ENCODE results near the gene SOD3.

DNA sequence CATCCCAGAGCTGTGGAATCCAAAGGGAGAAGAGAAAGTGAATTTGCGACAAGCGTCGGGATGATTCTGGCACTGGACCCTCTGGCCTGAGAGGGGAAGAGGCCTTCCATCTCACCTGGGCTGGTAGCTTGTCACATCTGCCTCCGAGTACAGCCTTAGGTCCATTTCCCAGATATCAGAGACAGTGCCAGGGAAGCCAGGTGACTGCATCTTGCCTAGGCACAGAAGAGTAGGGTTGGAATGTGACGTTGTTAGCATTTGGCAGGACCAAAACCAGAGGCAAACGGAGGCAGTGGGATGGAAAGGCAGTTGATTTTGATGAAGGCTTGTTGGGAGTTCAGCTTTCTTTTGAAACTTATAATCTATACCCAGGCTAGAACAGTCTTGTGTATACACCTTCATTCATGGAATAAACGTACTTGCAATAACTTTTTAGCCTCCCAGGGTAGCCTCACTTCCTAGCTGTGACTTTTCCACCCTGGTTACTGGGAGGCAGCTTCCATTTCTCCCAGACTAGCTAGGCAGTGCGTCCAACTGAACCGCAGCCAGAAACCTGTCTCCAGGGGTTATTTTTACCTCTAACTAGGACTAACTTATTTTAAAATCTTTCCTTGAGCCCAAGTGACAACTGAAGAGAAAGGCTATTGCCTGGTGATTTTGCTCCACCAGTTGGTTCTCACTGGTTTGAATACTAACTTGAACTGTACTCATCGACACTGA is 5.9 kb downstream of the SOD3 start:
- TF ChIP-seq, protein P1, sequence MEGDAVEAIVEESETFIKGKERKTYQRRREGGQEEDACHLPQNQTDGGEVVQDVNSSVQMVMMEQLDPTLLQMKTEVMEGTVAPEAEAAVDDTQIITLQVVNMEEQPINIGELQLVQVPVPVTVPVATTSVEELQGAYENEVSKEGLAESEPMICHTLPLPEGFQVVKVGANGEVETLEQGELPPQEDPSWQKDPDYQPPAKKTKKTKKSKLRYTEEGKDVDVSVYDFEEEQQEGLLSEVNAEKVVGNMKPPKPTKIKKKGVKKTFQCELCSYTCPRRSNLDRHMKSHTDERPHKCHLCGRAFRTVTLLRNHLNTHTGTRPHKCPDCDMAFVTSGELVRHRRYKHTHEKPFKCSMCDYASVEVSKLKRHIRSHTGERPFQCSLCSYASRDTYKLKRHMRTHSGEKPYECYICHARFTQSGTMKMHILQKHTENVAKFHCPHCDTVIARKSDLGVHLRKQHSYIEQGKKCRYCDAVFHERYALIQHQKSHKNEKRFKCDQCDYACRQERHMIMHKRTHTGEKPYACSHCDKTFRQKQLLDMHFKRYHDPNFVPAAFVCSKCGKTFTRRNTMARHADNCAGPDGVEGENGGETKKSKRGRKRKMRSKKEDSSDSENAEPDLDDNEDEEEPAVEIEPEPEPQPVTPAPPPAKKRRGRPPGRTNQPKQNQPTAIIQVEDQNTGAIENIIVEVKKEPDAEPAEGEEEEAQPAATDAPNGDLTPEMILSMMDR (conservative IDR thresholded peaks at IDR 0.05; ENCODE audit: low read depth, low read length), result no peak
- TF ChIP-seq CEBPB (IDR thresholded peaks at IDR 0.05; ENCODE audit: low read depth, low read length), result no peak
- TF ChIP-seq, protein P2, sequence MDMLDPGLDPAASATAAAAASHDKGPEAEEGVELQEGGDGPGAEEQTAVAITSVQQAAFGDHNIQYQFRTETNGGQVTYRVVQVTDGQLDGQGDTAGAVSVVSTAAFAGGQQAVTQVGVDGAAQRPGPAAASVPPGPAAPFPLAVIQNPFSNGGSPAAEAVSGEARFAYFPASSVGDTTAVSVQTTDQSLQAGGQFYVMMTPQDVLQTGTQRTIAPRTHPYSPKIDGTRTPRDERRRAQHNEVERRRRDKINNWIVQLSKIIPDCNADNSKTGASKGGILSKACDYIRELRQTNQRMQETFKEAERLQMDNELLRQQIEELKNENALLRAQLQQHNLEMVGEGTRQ (IDR thresholded peaks at IDR 0.05; ENCODE audit: low read depth, low read length), result no peak
- no peak for TF ChIP-seq RFX5 (IDR thresholded peaks at IDR 0.05; ENCODE audit: low read depth, low read length)
- no peak for TF ChIP-seq POLR2A (IDR thresholded peaks at IDR 0.05; ENCODE audit: low read depth, low read length)
